Neutrophil (primary cell): Measurements from ENCODE around the gene DCLK1.

ENCODE experiments used
- H3K27ac ChIP-seq: fragments of 200-600 bp; sonication (generic); 2 replicates; pipeline ENCODE4 v1.5.1; 2016; ENCODE audit warnings: mild to moderate bottlenecking, moderate library complexity
- H3K27me3 ChIP-seq: fragments of 200-600 bp; sonication (generic); 2 replicates; pipeline ENCODE4 v1.6.0; 2016; ENCODE audit warnings: mild to moderate bottlenecking
- H3K36me3 ChIP-seq: fragments of 200-600 bp; sonication (generic); 2 replicates; pipeline ENCODE4 v1.5.1; 2017
- H3K4me1 ChIP-seq, 2 experiments: fragments of 200-600 bp in 1 of 2; sonication (generic) in 1 of 2; 1 replicate in 1 of 2; 2 replicates in 1 of 2; pipeline versions ENCODE4 v1.5.1 to v1.6.1; 2013 to 2016; ENCODE audit warnings: low read depth in 1 of 2, low read length in 1 of 2, mild to moderate bottlenecking in 1 of 2, moderate library complexity in 1 of 2; ENCODE audit not compliant: control insufficient read depth in 1 of 2, insufficient read depth in 1 of 2
- H3K4me3 ChIP-seq, 2 experiments: fragments of 200-600 bp in 1 of 2; sonication (generic) in 1 of 2; 1 replicate in 1 of 2; 2 replicates in 1 of 2; pipeline ENCODE4 v1.5.1; 2013 to 2016; ENCODE audit warnings: low read depth in 1 of 2, low read length in 1 of 2, mild to moderate bottlenecking in 1 of 2, moderate library complexity in 1 of 2
- H3K9me3 ChIP-seq: fragments of 200-600 bp; sonication (generic); 2 replicates; pipeline ENCODE4 v1.5.1; 2016
- TF ChIP-seq, protein P1 (sequence below): fragments of 200-600 bp; sonication (generic); IDR thresholded peaks from 2 replicates; pipeline ENCODE4 v1.5.1; 2016; ENCODE audit warnings: antibody characterized with exemption

Gene DCLK1

GRCh38 chr13:35851356-35851755, 279.8 kb downstream of the DCLK1 start:
- TF ChIP-seq, protein P1, sequence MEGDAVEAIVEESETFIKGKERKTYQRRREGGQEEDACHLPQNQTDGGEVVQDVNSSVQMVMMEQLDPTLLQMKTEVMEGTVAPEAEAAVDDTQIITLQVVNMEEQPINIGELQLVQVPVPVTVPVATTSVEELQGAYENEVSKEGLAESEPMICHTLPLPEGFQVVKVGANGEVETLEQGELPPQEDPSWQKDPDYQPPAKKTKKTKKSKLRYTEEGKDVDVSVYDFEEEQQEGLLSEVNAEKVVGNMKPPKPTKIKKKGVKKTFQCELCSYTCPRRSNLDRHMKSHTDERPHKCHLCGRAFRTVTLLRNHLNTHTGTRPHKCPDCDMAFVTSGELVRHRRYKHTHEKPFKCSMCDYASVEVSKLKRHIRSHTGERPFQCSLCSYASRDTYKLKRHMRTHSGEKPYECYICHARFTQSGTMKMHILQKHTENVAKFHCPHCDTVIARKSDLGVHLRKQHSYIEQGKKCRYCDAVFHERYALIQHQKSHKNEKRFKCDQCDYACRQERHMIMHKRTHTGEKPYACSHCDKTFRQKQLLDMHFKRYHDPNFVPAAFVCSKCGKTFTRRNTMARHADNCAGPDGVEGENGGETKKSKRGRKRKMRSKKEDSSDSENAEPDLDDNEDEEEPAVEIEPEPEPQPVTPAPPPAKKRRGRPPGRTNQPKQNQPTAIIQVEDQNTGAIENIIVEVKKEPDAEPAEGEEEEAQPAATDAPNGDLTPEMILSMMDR, result no peak
- Histone ChIP-seq H3K9me3 (no peaks in the 10 kb centered on the region), H3K27ac (no peak overlapping the region), H3K36me3 (no peaks in the 10 kb centered on the region), H3K27me3 (peaks cover 18% of the 10 kb centered on the region), H3K4me3 (no peak overlapping the region), H3K4me1 (no peaks in the 10 kb centered on the region)

DNA sequence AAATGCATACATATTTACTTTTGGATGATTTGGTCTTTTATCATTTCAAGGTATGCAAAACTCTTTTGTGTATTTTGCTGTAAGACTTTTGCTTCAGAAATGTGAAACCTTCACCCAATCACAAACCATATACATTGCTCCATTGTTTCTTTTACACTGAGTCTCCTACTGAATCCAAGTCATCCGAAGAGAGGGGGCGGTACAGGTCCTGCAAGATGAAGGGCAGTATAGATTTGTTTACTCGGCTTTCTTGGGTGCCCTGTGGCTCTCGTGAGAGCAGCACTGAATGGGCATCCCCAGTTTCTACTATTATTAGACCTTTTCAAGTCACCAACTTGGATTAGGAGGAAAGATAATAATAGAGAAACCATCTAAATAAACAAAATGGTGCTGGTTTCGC, 280.6 kb downstream of the DCLK1 start:
- Histone ChIP-seq H3K27me3 (peaks cover 10% of the 10 kb centered on the region), H3K9me3 (no peaks in the 10 kb centered on the region), H3K36me3 (no peaks in the 10 kb centered on the region), H3K4me1 (no peaks in the 10 kb centered on the region), H3K27ac (no peak overlapping the region), H3K4me3 (no peak overlapping the region)
- TF ChIP-seq, protein P1, result no peak

- TF ChIP-seq, protein P1, result no peak
- Histone ChIP-seq H3K27me3 (no peaks in the 10 kb centered on the region), H3K9me3 (no peaks in the 10 kb centered on the region), H3K27ac (no peak overlapping the region), H3K4me3 (no peak overlapping the region), H3K4me1 (no peaks in the 10 kb centered on the region), H3K36me3 (no peaks in the 10 kb centered on the region)
Measured at GRCh38 chr13:35849256-35849644, 281.9 kb downstream of the DCLK1 start.

GRCh38 chr13:35848336-35849255, 282.6 kb downstream of the DCLK1 start:
- Histone ChIP-seq H3K27me3 (no peaks in the 10 kb centered on the region), H3K4me1 (no peaks in the 10 kb centered on the region), H3K27ac (no peak overlapping the region), H3K36me3 (no peaks in the 10 kb centered on the region), H3K4me3 (no peak overlapping the region), H3K9me3 (no peaks in the 10 kb centered on the region)
- TF ChIP-seq, protein P1, result no peak

DNA sequence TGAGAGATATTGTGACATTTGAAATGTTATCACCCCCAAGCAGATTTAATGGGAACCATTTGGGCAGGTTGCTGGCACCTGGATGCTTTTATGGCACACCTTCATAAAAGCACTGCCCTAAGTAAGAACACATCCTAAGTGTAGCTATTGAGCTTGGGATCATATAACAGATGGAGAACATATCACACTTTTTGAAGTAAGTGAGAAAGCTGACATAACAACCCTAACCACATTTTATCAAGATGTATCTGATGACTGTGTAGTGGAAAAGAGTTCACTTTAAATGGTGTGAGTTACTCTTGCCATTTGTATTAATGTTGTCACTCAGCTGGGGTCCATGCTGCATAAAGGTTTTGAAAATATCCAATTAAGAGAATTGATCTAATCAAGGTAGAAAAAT, 287.9 kb downstream of the DCLK1 start:
- no peaks in the 10 kb centered on the region for H3K9me3 ChIP-seq
- H3K4me3 ChIP-seq, result no peak overlapping the region
- TF ChIP-seq, protein P1, result no peak
- H3K4me1 ChIP-seq, result no peaks in the 10 kb centered on the region
- H3K27me3 ChIP-seq, result no peaks in the 10 kb centered on the region
- no peak overlapping the region for H3K27ac ChIP-seq
- H3K36me3 ChIP-seq, result no peaks in the 10 kb centered on the region
